HCT116 (cell line): Measurements from ENCODE around the gene FKBP4.

ENCODE experiments used
- EZH2phosphoT487 ChIP-seq: fragments of 200-600 bp; IDR thresholded peaks from 2 replicates; pipeline ENCODE4 v1.6.1; 2018; ENCODE audit warnings: antibody characterized with exemption, borderline replicate concordance
- POLR2A ChIP-seq: IDR thresholded peaks from 2 replicates; pipeline ENCODE4 v1.7.0; 2011; ENCODE audit warnings: borderline replicate concordance; ENCODE audit not compliant: insufficient read depth, insufficient read length; ENCODE audit errors: extremely low read depth
- SP1 ChIP-seq: IDR thresholded peaks from 2 replicates; pipeline ENCODE4 v1.6.1; 2012; ENCODE audit warnings: low read depth
- TF ChIP-seq, protein P1 (sequence below), 3 experiments: fragments of 200-600 bp in 1 of 3; sonication (generic) in 1 of 3; IDR thresholded peaks in 2 of 3; conservative IDR thresholded peaks in 1 of 3; 2 replicates each; pipeline ENCODE4 v1.5.1; 2012 to 2017; ENCODE audit warnings: low read depth in 2 of 3, low read length in 2 of 3, antibody characterized with exemption in 1 of 3, borderline replicate concordance in 1 of 3, control low read depth in 1 of 3, mild to moderate bottlenecking in 1 of 3, mixed read lengths in 1 of 3, mixed run types in 1 of 3, moderate library complexity in 1 of 3; ENCODE audit not compliant: insufficient read depth in 1 of 3

DNA sequence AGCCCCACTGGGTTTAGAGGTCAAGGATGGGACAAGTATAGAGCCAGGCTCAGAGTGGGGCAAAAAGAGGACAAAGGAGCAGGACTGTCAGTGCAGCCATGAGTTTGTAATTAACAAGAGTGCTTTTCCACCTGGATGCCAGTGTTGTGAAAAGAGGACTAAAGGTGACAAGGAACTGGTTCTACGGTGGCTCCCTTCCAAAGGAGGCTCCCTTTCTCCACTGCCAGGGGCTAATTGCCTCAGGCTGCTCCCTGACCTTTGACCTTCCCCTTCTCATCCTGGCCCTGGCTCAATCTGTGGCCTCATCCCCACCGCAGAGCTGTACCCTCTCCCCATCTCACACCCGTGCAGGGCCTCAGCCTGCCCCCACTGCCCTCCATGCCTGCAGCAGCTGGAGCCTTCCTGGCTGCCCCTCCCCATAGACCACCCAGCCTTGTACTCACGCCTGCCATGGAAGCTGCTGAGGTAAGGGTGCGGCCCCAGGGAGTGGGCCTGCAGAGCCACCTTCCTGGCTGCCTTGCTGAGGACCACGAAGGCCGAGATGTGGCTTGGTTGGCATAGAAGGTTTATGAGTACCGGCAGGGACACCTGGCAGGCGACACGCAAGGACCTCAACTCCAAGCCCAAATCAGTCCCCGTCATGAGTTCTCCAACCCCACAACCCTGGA lies 24.8 kb upstream of the FKBP4 start:
- TF ChIP-seq POLR2A (no peak), SP1 (no peak), EZH2phosphoT487 (no peak)
- TF ChIP-seq, protein P1, sequence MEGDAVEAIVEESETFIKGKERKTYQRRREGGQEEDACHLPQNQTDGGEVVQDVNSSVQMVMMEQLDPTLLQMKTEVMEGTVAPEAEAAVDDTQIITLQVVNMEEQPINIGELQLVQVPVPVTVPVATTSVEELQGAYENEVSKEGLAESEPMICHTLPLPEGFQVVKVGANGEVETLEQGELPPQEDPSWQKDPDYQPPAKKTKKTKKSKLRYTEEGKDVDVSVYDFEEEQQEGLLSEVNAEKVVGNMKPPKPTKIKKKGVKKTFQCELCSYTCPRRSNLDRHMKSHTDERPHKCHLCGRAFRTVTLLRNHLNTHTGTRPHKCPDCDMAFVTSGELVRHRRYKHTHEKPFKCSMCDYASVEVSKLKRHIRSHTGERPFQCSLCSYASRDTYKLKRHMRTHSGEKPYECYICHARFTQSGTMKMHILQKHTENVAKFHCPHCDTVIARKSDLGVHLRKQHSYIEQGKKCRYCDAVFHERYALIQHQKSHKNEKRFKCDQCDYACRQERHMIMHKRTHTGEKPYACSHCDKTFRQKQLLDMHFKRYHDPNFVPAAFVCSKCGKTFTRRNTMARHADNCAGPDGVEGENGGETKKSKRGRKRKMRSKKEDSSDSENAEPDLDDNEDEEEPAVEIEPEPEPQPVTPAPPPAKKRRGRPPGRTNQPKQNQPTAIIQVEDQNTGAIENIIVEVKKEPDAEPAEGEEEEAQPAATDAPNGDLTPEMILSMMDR (IDR thresholded peaks at IDR 0.05 in 2 of 3, conservative IDR thresholded peaks at IDR 0.05 in 1 of 3; ENCODE audit: borderline replicate concordance in 1 of 3, insufficient read depth in 1 of 3, low read depth in 2 of 3, low read length in 2 of 3): no peak
